ENCODE measurements around the gene SLC12A8.
A peak's percentile ranks its signal among the peaks of the same experiment; 100 is the strongest.

SLC12A8 gene

GRCh38 chr3:125154110-125154509 lies 58.4 kb downstream of the SLC12A8 start:
- no peak for DNase-seq (ENCODE audit: low read depth in 3 of 3)

GRCh38 chr3:125152951-125153350 lies 59.6 kb downstream of the SLC12A8 start:
- no peak for DNase-seq (ENCODE audit: low read depth in 3 of 3)

- DNase-seq (ENCODE audit: low read depth in 3 of 3): no peak
These were observed 60.6 kb downstream of the SLC12A8 start for GRCh38 chr3:125151916-125152315.

- no peak for DNase-seq (ENCODE audit: low read depth in 3 of 3)
These were observed 61.1 kb downstream of the SLC12A8 start for GRCh38 chr3:125151442-125151817.

- peak; percentile 32 to 68 (median 34) for DNase-seq (ENCODE audit: low read depth in 3 of 3)
These were observed 61.8 kb downstream of the SLC12A8 start for GRCh38 chr3:125150525-125151441.

- DNase-seq (ENCODE audit: low read depth in 3 of 3): no peak
These were observed 63.1 kb downstream of the SLC12A8 start for GRCh38 chr3:125149462-125149861.

- DNase-seq (ENCODE audit: low read depth in 3 of 3): no peak
These were observed 63.7 kb downstream of the SLC12A8 start for GRCh38 chr3:125148836-125149235.

- no peak for DNase-seq (ENCODE audit: low read depth in 3 of 3)
These were observed 64.3 kb downstream of the SLC12A8 start for GRCh38 chr3:125148016-125148812.

- DNase-seq (ENCODE audit: low read depth in 3 of 3): no peak
These were observed 65.1 kb downstream of the SLC12A8 start for GRCh38 chr3:125147491-125147820.

GRCh38 chr3:125146626-125147490 lies 65.7 kb downstream of the SLC12A8 start:
- DNase-seq (ENCODE audit: low read depth in 3 of 3): no peak

- no peak for DNase-seq (ENCODE audit: low read depth in 3 of 3)
These were observed 66.6 kb downstream of the SLC12A8 start for GRCh38 chr3:125145751-125146475.

GRCh38 chr3:125144653-125145314 lies 67.8 kb downstream of the SLC12A8 start:
- no peak for DNase-seq (ENCODE audit: low read depth in 3 of 3)

GRCh38 chr3:125143982-125144652 lies 68.4 kb downstream of the SLC12A8 start:
- no peak for DNase-seq (ENCODE audit: low read depth in 3 of 3)

- DNase-seq (ENCODE audit: low read depth in 3 of 3): no peak
These were observed 69.0 kb downstream of the SLC12A8 start for GRCh38 chr3:125143538-125143937.

GRCh38 chr3:125142940-125143339 lies 69.6 kb downstream of the SLC12A8 start:
- no peak for DNase-seq (ENCODE audit: low read depth in 3 of 3)

- DNase-seq (ENCODE audit: low read depth in 3 of 3): no peak
These were observed 70.1 kb downstream of the SLC12A8 start for GRCh38 chr3:125142420-125142778.

GRCh38 chr3:125141596-125142419 lies 70.7 kb downstream of the SLC12A8 start:
- DNase-seq (ENCODE audit: low read depth in 3 of 3): peak; percentile 53 to 61 (median 59)

GRCh38 chr3:125140818-125141595 lies 71.5 kb downstream of the SLC12A8 start:
- no peak for DNase-seq (ENCODE audit: low read depth in 3 of 3)
